T follicular helper cell (primary cell): ENCODE data around the gene GNAZ.
"Not testable (repeated sequence)": the region's sequence is repeated elsewhere in the genome, so short reads cannot be mapped to it uniquely, and the experiment has no call there.

Experiments
- DNase-seq: peaks from one replicate; pipeline ENCODE4 v3.0.0-alpha.2; 2020; ENCODE audit warnings: low read depth
- total RNA-seq, 2 experiments: gene quantifications; one replicate each; lab custom pipeline; 2026; lab: John Stamatoyannopoulos, UW

GNAZ gene
- 1.3 to 4.4 reads per million in 2 experiments for total RNA-seq

- DNase-seq: no peak
Measured at GRCh38 chr22:23070418-23071229, at the start of gene GNAZ. Gene GNAZ, plus strand, starts transcription at chr22:23070519. Its CDS starts 25,177 bp downstream, at chr22:23095696.

GRCh38 chr22:23020659-23021293 lies 49.5 kb upstream of the GNAZ start:
- DNase-seq: no peak

GRCh38 chr22:23021660-23022353 lies 48.5 kb upstream of the GNAZ start:
- DNase-seq: not testable (repeated sequence)

- DNase-seq: no peak
Measured at GRCh38 chr22:23023294-23023693, 47.0 kb upstream of the GNAZ start.

- DNase-seq: no peak
Measured at GRCh38 chr22:23026777-23027176, 43.5 kb upstream of the GNAZ start.

- DNase-seq: not testable (repeated sequence)
Measured at GRCh38 chr22:23027849-23028248, 42.5 kb upstream of the GNAZ start.

- no peak for DNase-seq
Measured at GRCh38 chr22:23029521-23030228, 40.6 kb upstream of the GNAZ start.

GRCh38 chr22:23031381-23031780 lies 38.9 kb upstream of the GNAZ start:
- no peak for DNase-seq

GRCh38 chr22:23031786-23032185 lies 38.5 kb upstream of the GNAZ start:
- no peak for DNase-seq

GRCh38 chr22:23032658-23033057 lies 37.7 kb upstream of the GNAZ start:
- no peak for DNase-seq

- no peak for DNase-seq
Measured at GRCh38 chr22:23033116-23033905, 37.0 kb upstream of the GNAZ start.

GRCh38 chr22:23034621-23035556 lies 35.4 kb upstream of the GNAZ start:
- no peak for DNase-seq

- DNase-seq: no peak
Measured at GRCh38 chr22:23035557-23036277, 34.6 kb upstream of the GNAZ start.

GRCh38 chr22:23036684-23037428 lies 33.5 kb upstream of the GNAZ start:
- no peak for DNase-seq

- no peak for DNase-seq
Measured at GRCh38 chr22:23037429-23038333, 32.6 kb upstream of the GNAZ start.

GRCh38 chr22:23038334-23038642 lies 32.0 kb upstream of the GNAZ start:
- DNase-seq: no peak

GRCh38 chr22:23038902-23039301 lies 31.4 kb upstream of the GNAZ start:
- no peak for DNase-seq

GRCh38 chr22:23042179-23042578 lies 28.1 kb upstream of the GNAZ start:
- DNase-seq: no peak
